OCI-LY1 (cell line): ENCODE data around the gene FKBP1A.

ENCODE experiments used
- H2AFZ ChIP-seq: fragments of 200-600 bp; sonication (generic), shearing (Covaris generic); 2 replicates; pipeline ENCODE4 v1.6.0; 2014; ENCODE audit warnings: antibody characterized with exemption, mild to moderate bottlenecking, low read length
- H3F3A ChIP-seq: fragments of 200-600 bp; sonication (generic), shearing (Covaris generic); 2 replicates; pipeline ENCODE4 v1.6.0; 2014; ENCODE audit warnings: mild to moderate bottlenecking, antibody characterized with exemption, low read length, moderate library complexity; ENCODE audit not compliant: insufficient read depth
- H3K27ac ChIP-seq: fragments of 200-600 bp; sonication (generic); 2 replicates; pipeline ENCODE4 v1.5.1; 2014; ENCODE audit warnings: low read length, mixed run types, mild to moderate bottlenecking, low read depth; ENCODE audit not compliant: poor library complexity, severe bottlenecking
- H3K27me3 ChIP-seq: fragments of 200-600 bp; sonication (generic); 2 replicates; pipeline ENCODE4 v1.6.0; 2014; ENCODE audit warnings: antibody characterized with exemption, mild to moderate bottlenecking, low read length, moderate library complexity; ENCODE audit not compliant: insufficient read depth
- H3K36me3 ChIP-seq: fragments of 200-600 bp; sonication (generic); 2 replicates; pipeline ENCODE4 v1.6.1; 2014; ENCODE audit warnings: mild to moderate bottlenecking, antibody characterized with exemption, low read length, moderate library complexity, mixed read lengths; ENCODE audit not compliant: insufficient read depth
- H3K4me1 ChIP-seq: fragments of 200-600 bp; sonication (generic); 2 replicates; pipeline ENCODE4 v1.5.1; 2014; ENCODE audit warnings: mild to moderate bottlenecking, low read length, moderate library complexity; ENCODE audit not compliant: insufficient read depth, severe bottlenecking
- H3K4me2 ChIP-seq: fragments of 200-600 bp; sonication (generic), shearing (Covaris generic); 2 replicates; pipeline ENCODE4 v1.6.1; 2014; ENCODE audit warnings: low read length
- H3K4me3 ChIP-seq: fragments of 200-600 bp; sonication (generic); 2 replicates; pipeline ENCODE4 v1.5.1; 2014; ENCODE audit warnings: low read length, low read depth, mild to moderate bottlenecking, mixed read lengths; ENCODE audit not compliant: poor library complexity, severe bottlenecking
- H3K79me2 ChIP-seq: fragments of 200-600 bp; shearing (Covaris generic); 2 replicates; pipeline ENCODE4 v1.6.1; 2016; ENCODE audit warnings: mixed run types, low read length, mixed read lengths; ENCODE audit not compliant: insufficient read depth
- H3K9ac ChIP-seq: fragments of 200-600 bp; sonication (generic), shearing (Covaris generic); 2 replicates; pipeline ENCODE4 v1.6.1; 2014; ENCODE audit warnings: mild to moderate bottlenecking, low read length, mixed read lengths
- H3K9me2 ChIP-seq: fragments of 200-600 bp; sonication (generic), shearing (Covaris generic); 2 replicates; pipeline ENCODE4 v1.6.1; 2014; ENCODE audit warnings: low read depth, mild to moderate bottlenecking, low read length, mixed read lengths
- H3K9me3 ChIP-seq: fragments of 200-600 bp; shearing (Covaris generic); 2 replicates; pipeline ENCODE4 v1.6.1; 2014; ENCODE audit warnings: low read length, mixed read lengths
- H4K20me1 ChIP-seq: fragments of 200-600 bp; sonication (generic), shearing (Covaris generic); 2 replicates; pipeline ENCODE4 v1.6.0; 2016; ENCODE audit warnings: mild to moderate bottlenecking, low read length; ENCODE audit not compliant: insufficient read depth
- EZH2 ChIP-seq: fragments of 200-600 bp; sonication (generic), shearing (Covaris generic); IDR thresholded peaks from 2 replicates; pipeline ENCODE4 v1.8.0; 2017; ENCODE audit warnings: borderline replicate concordance, mixed run types, mild to moderate bottlenecking, antibody characterized with exemption, low read length, moderate library complexity, mixed read lengths
- TF ChIP-seq, protein P1 (sequence below): fragments of 200-600 bp; sonication (generic), shearing (Covaris generic); IDR thresholded peaks from 2 replicates; pipeline ENCODE4 v1.5.1; 2017; ENCODE audit warnings: mild to moderate bottlenecking, antibody characterized with exemption, low read length, moderate library complexity, mixed read lengths

The FKBP1A gene

DNA sequence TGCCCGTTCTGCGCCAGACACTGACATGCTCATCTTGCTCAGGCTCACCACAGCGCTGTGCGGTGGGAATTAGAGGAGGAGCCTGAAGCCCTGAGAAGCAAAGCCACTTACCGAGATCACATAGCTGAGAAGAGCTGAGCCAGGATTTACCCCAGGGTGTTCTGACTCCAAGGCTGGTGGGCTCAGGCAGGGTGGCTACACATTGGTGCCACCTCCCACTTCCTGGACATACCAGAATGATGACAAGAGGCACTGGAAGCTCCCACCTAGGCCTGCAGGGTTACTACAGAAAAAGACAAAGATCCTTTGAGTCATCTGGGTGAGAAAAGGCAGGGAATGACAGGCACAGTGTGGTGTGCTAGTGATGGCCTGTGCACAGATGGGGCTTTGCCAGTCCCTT, 24.4 kb upstream of the FKBP1A start:
- Histone ChIP-seq H3K27me3 (no peaks in the 10 kb centered on the region), H3K9me2 (no peaks in the 10 kb centered on the region), H3F3A (no peaks in the 10 kb centered on the region), H3K4me3 (no peak overlapping the region), H3K36me3 (no peaks in the 10 kb centered on the region), H2AFZ (no peak overlapping the region), H3K9me3 (peaks cover 11% of the 10 kb centered on the region; the same call in 1 of the 2 replicates), H4K20me1 (no peaks in the 10 kb centered on the region), H3K79me2 (no peaks in the 10 kb centered on the region), H3K4me2 (no peak overlapping the region), H3K27ac (no peak overlapping the region), H3K4me1 (no peaks in the 10 kb centered on the region), H3K9ac (no peak overlapping the region)
- TF ChIP-seq, protein P1, sequence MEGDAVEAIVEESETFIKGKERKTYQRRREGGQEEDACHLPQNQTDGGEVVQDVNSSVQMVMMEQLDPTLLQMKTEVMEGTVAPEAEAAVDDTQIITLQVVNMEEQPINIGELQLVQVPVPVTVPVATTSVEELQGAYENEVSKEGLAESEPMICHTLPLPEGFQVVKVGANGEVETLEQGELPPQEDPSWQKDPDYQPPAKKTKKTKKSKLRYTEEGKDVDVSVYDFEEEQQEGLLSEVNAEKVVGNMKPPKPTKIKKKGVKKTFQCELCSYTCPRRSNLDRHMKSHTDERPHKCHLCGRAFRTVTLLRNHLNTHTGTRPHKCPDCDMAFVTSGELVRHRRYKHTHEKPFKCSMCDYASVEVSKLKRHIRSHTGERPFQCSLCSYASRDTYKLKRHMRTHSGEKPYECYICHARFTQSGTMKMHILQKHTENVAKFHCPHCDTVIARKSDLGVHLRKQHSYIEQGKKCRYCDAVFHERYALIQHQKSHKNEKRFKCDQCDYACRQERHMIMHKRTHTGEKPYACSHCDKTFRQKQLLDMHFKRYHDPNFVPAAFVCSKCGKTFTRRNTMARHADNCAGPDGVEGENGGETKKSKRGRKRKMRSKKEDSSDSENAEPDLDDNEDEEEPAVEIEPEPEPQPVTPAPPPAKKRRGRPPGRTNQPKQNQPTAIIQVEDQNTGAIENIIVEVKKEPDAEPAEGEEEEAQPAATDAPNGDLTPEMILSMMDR = no peak
- TF ChIP-seq EZH2 = no peak

DNA sequence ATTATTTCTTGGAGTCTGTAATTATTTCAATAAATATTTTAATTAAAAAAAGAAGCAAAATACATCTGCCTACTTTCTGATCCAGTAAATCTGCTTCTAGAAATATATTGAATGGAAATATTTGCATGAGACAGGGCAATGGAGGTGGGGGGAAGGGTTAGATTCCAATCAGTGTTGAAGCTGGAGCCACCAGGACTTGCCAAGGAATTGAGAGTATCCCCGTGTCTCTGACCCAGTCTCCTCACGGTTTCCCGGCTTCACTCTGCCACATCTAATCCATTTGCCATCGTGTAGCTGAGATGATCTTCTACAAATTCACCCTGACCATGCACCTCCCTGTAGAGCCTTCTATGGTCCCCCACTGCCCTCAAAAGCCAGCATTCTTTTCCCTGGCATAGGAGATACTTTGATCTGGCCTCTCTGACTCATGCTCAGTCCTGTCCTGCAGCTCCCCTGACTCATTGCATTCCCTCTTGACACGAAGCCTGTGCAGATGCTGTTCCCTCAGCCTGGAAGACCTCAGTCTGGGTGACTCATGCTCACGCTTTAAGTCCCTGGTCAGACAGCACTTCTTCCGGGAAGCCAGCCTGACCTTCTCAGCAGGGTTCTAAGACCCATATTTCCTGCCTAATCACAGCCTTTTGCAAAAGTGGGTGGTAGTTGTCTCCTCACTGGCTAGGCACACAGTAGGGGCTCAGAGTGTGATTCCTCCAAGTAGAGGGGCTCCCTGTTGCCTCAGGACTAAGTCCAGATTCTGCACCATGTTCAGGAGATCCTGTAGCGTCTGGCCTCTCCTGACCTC, 23.0 kb upstream of the FKBP1A start:
- peaks cover 11% of the 10 kb centered on the region; the same call in 1 of the 2 replicates for H3K9me3 ChIP-seq
- no peak overlapping the region for H3K4me3 ChIP-seq
- TF ChIP-seq EZH2 = no peak
- TF ChIP-seq, protein P1 = no peak
- no peak overlapping the region for H2AFZ ChIP-seq
- H3K36me3 ChIP-seq = no peaks in the 10 kb centered on the region
- H3K27me3 ChIP-seq = no peaks in the 10 kb centered on the region
- H3K4me1 ChIP-seq = no peaks in the 10 kb centered on the region
- H3K9me2 ChIP-seq = no peaks in the 10 kb centered on the region
- H3K4me2 ChIP-seq = no peak overlapping the region
- H3K27ac ChIP-seq = no peak overlapping the region
- no peak overlapping the region for H3K9ac ChIP-seq
- H3F3A ChIP-seq = no peaks in the 10 kb centered on the region
- no peaks in the 10 kb centered on the region for H4K20me1 ChIP-seq
- H3K79me2 ChIP-seq = no peaks in the 10 kb centered on the region

DNA sequence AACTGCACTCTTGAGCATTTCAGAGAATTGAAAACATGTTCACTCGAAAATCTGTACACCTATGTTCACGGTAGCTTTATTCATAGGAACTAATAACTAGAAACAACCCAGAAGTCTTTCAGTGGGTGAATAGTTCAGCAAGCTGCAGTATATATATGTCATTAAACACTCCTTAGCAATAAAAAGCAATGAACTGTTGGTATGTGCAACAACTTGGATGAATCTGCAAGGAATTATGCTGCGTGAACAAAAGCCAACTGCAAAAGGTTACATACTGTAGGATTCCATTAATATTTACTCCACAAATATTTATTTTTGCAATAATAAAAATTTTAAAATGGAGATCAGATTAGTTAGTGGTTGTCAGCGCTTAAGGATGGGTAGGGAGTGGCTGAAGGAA, 22.1 kb upstream of the FKBP1A start:
- no peaks in the 10 kb centered on the region for H3K36me3 ChIP-seq
- no peaks in the 10 kb centered on the region for H3K9me2 ChIP-seq
- H3K4me1 ChIP-seq = no peaks in the 10 kb centered on the region
- H2AFZ ChIP-seq = no peak overlapping the region
- no peaks in the 10 kb centered on the region for H4K20me1 ChIP-seq
- TF ChIP-seq EZH2 = no peak
- TF ChIP-seq, protein P1 = no peak
- H3K27ac ChIP-seq = no peak overlapping the region
- no peaks in the 10 kb centered on the region for H3F3A ChIP-seq
- no peaks in the 10 kb centered on the region for H3K27me3 ChIP-seq
- no peaks in the 10 kb centered on the region for H3K79me2 ChIP-seq
- H3K4me2 ChIP-seq = no peak overlapping the region
- no peak overlapping the region for H3K9ac ChIP-seq
- peaks cover 11% of the 10 kb centered on the region; the same call in 1 of the 2 replicates for H3K9me3 ChIP-seq
- no peak overlapping the region for H3K4me3 ChIP-seq
